CD4-positive, alpha-beta memory T cell (primary cell): ENCODE measurements around the gene SCD5. TPM values are rescaled to one million over a fixed set of nuclear protein-coding genes. Genes with fewer than 3 reads are reported as not detected.
A peak's percentile ranks its signal among the peaks of the same experiment; 100 is the strongest.

Experiments
- CTCF ChIA-PET: fragments of 350-600 bp; sonication (Branson Sonifier 250); formaldehyde crosslinking; loops from one replicate; lab custom pipeline; 2021; ENCODE audit warnings: inconsistent platforms; ENCODE audit not compliant: partially characterized antibody; lab: Charles Lee
- POLR2A ChIA-PET: fragments of 350-600 bp; sonication (Branson Sonifier 250); formaldehyde crosslinking; loops from one replicate; lab custom pipeline; 2021; ENCODE audit not compliant: partially characterized antibody; lab: Charles Lee
- DNase-seq, 5 donors: peaks; one replicate each; pipeline versions ENCODE4 v3.0.0 to v3.0.0-alpha.2; 2020 to 2022; ENCODE audit warnings: mixed read lengths in 1 of 5
- H3K27ac ChIP-seq: one replicate; pipeline ENCODE4 v1.7.0; 2013; ENCODE audit warnings: low read depth, low read length
- H3K27me3 ChIP-seq: 2 replicates; pipeline ENCODE4 v1.7.0; 2013; ENCODE audit warnings: mild to moderate bottlenecking, low read length, moderate library complexity; ENCODE audit not compliant: insufficient read depth
- H3K36me3 ChIP-seq: 2 replicates; pipeline ENCODE4 v1.7.0; 2013; ENCODE audit warnings: mild to moderate bottlenecking, low read length, moderate library complexity; ENCODE audit not compliant: insufficient read depth
- H3K4me1 ChIP-seq: 2 replicates; pipeline ENCODE4 v1.7.0; 2013; ENCODE audit warnings: mild to moderate bottlenecking, low read length, moderate library complexity; ENCODE audit not compliant: insufficient read depth
- H3K4me3 ChIP-seq, 2 donors: one replicate each; pipeline ENCODE4 v1.7.0; 2013; ENCODE audit warnings: low read length in 2 of 2, mild to moderate bottlenecking in 1 of 2
- H3K9me3 ChIP-seq, 2 donors: one replicate each; pipeline ENCODE4 v1.7.0; 2013; ENCODE audit warnings: low read length in 2 of 2, control low read depth in 1 of 2; ENCODE audit not compliant: control insufficient read depth in 1 of 2
- H3K27ac Mint-ChIP-seq, 7 donors: one replicate each; pipeline ENCODE4 v1.8.0; 2020 to 2021; ENCODE audit warnings: mixed read lengths in 7 of 7, mild to moderate bottlenecking in 6 of 7, inconsistent platforms in 3 of 7, moderate library complexity in 3 of 7
- H3K27me3 Mint-ChIP-seq, 2 donors: one replicate each; pipeline ENCODE4 v1.8.0; 2020 to 2021; ENCODE audit warnings: mixed read lengths in 2 of 2
- H3K36me3 Mint-ChIP-seq, 2 donors: one replicate each; pipeline ENCODE4 v1.8.0; 2020 to 2021; ENCODE audit warnings: mixed read lengths in 2 of 2, inconsistent platforms in 1 of 2, mild to moderate bottlenecking in 1 of 2
- H3K4me1 Mint-ChIP-seq, 4 donors: one replicate each; pipeline ENCODE4 v1.8.0; 2020 to 2021; ENCODE audit warnings: mixed read lengths in 4 of 4, mild to moderate bottlenecking in 1 of 4
- H3K4me3 Mint-ChIP-seq, 8 donors: one replicate each; pipeline ENCODE4 v1.8.0; 2020 to 2021; ENCODE audit warnings: mixed read lengths in 8 of 8, mild to moderate bottlenecking in 7 of 8, moderate library complexity in 6 of 8, inconsistent platforms in 3 of 8
- H3K9me3 Mint-ChIP-seq, 8 donors: one replicate each; pipeline ENCODE4 v1.8.0; 2020 to 2021; ENCODE audit warnings: mixed read lengths in 8 of 8, mild to moderate bottlenecking in 5 of 8, inconsistent platforms in 3 of 8, moderate library complexity in 1 of 8
- intact Hi-C: fragments of 100-400 bp; cut with micrococcal nuclease; formaldehyde crosslinking; loops from one replicate; pipeline ENCODE4 v1.15.1; 2023
- polyA plus RNA-seq, 2 donors: library from polyadenylated mRNA; unstranded; fragments of 300-500 nt; fragmentation: Illumina TruSeq; gene quantifications; one replicate each; pipeline ENCODE4 v1.2.3, GENCODE V29; 2021
- total RNA-seq, 2 experiments: library from RNA; stranded (reverse); gene quantifications; one replicate each; pipeline ENCODE4 v1.2.3, GENCODE V29; 2021

Gene SCD5
- total and polyA plus RNA-seq, 4 experiments from 2014 or later, result 1.8 TPM; not detected in 3

GRCh38 chr4:82696117-82696860, 102.3 kb downstream of the SCD5 start:
- ChIA-PET CTCF (interaction anchor here (1.5 kb wide), 1 partner anchor 15 kb away, joined by 3 read pairs; no protein-coding TSS in a partner anchor), POLR2A (no interaction called here)

GRCh38 chr4:82694892-82695291, 103.7 kb downstream of the SCD5 start:
- Histone ChIP-seq H3K36me3 (no peaks in the 10 kb centered on the region), H3K27ac (no peak overlapping the region), H3K27me3 (no peaks in the 10 kb centered on the region), H3K4me1 (no peaks in the 10 kb centered on the region), H3K4me3 (no peak overlapping the region), H3K9me3 (no peaks in the 10 kb centered on the region)
- no peak for DNase-seq
- no peak overlapping the region for H3K27ac Mint-ChIP-seq
- no peaks in the 10 kb centered on the region for H3K4me1 Mint-ChIP-seq
- intact Hi-C loops, result no loop called here
- no peak overlapping the region for H3K4me3 Mint-ChIP-seq
- no peaks in the 10 kb centered on the region for H3K36me3 Mint-ChIP-seq
- no peaks in the 10 kb centered on the region for H3K9me3 Mint-ChIP-seq
- H3K27me3 Mint-ChIP-seq, result peaks cover 6 to 12% of the 10 kb centered on the region in 2 donors
- POLR2A ChIA-PET, result no interaction called here
- CTCF ChIA-PET, result interaction anchor here (1.5 kb wide), 1 partner anchor 16 kb away, joined by 3 read pairs; no protein-coding TSS in a partner anchor

More at GRCh38 chr4:82696117-82696860, 102.3 kb downstream of the SCD5 start:
- no peaks in the 10 kb centered on the region for H3K4me1 Mint-ChIP-seq
- no peaks in the 10 kb centered on the region for H3K36me3 ChIP-seq
- no peak overlapping the region for H3K4me3 Mint-ChIP-seq
- no peaks in the 10 kb centered on the region for H3K9me3 Mint-ChIP-seq
- intact Hi-C loops, result no loop called here
- H3K27me3 ChIP-seq, result no peaks in the 10 kb centered on the region
- no peaks in the 10 kb centered on the region for H3K36me3 Mint-ChIP-seq
- DNase-seq, result no peak
- no peak overlapping the region for H3K27ac ChIP-seq
- no peaks in the 10 kb centered on the region for H3K9me3 ChIP-seq
- H3K27ac Mint-ChIP-seq, result no peak overlapping the region
- H3K27me3 Mint-ChIP-seq, result peaks cover 6 to 10% of the 10 kb centered on the region in 2 donors
- no peaks in the 10 kb centered on the region for H3K4me1 ChIP-seq
- no peak overlapping the region for H3K4me3 ChIP-seq

GRCh38 chr4:82694046-82694445, 104.5 kb downstream of the SCD5 start:
- Histone ChIP-seq H3K4me1 (no peaks in the 10 kb centered on the region), H3K36me3 (no peaks in the 10 kb centered on the region), H3K4me3 (no peak overlapping the region), H3K9me3 (no peaks in the 10 kb centered on the region), H3K27ac (no peak overlapping the region), H3K27me3 (no peaks in the 10 kb centered on the region)
- H3K27ac Mint-ChIP-seq, result no peak overlapping the region
- no peaks in the 10 kb centered on the region for H3K4me1 Mint-ChIP-seq
- H3K9me3 Mint-ChIP-seq, result no peaks in the 10 kb centered on the region
- no peaks in the 10 kb centered on the region for H3K36me3 Mint-ChIP-seq
- intact Hi-C loops, result no loop called here
- peaks cover 6 to 12% of the 10 kb centered on the region in 2 donors for H3K27me3 Mint-ChIP-seq
- no peak overlapping the region for H3K4me3 Mint-ChIP-seq
- DNase-seq, result no peak
- CTCF ChIA-PET, result no interaction called here
- POLR2A ChIA-PET, result no interaction called here

- Mint-ChIP-seq H3K4me3 (no peak overlapping the region), H3K27me3 (peaks cover 7 to 16% of the 10 kb centered on the region in 2 donors), H3K27ac (no peak overlapping the region), H3K36me3 (no peaks in the 10 kb centered on the region), H3K9me3 (peaks cover 0 to 2% (median 0%) of the 10 kb centered on the region in 8 donors), H3K4me1 (no peaks in the 10 kb centered on the region)
- Histone ChIP-seq H3K27ac (no peak overlapping the region), H3K4me3 (no peak overlapping the region), H3K9me3 (no peaks in the 10 kb centered on the region), H3K36me3 (no peaks in the 10 kb centered on the region), H3K27me3 (no peaks in the 10 kb centered on the region), H3K4me1 (no peaks in the 10 kb centered on the region)
- ChIA-PET CTCF (no interaction called here), POLR2A (interaction anchor here (0.6 kb wide), 1 partner anchor 8 kb away, joined by 3 read pairs; no protein-coding TSS in a partner anchor)
- no peak for DNase-seq
- intact Hi-C loops, result no loop called here
These were observed 106.4 kb downstream of the SCD5 start for GRCh38 chr4:82692101-82692780.

- Mint-ChIP-seq H3K9me3 (peaks cover 0 to 2% (median 0%) of the 10 kb centered on the region in 8 donors), H3K36me3 (no peaks in the 10 kb centered on the region), H3K4me1 (no peaks in the 10 kb centered on the region), H3K27me3 (peaks cover 7 to 16% of the 10 kb centered on the region in 2 donors), H3K27ac (no peak overlapping the region), H3K4me3 (peak overlapping the region in 1 of 8 donors; percentile 30)
- Histone ChIP-seq H3K27me3 (no peaks in the 10 kb centered on the region), H3K4me3 (no peak overlapping the region), H3K4me1 (no peaks in the 10 kb centered on the region), H3K36me3 (no peaks in the 10 kb centered on the region), H3K27ac (no peak overlapping the region), H3K9me3 (no peaks in the 10 kb centered on the region)
- CTCF ChIA-PET, result no interaction called here
- DNase-seq, result no peak
- intact Hi-C loops, result no loop called here
- POLR2A ChIA-PET, result no interaction called here
These were observed 107.2 kb downstream of the SCD5 start for GRCh38 chr4:82691431-82691830.

- Histone ChIP-seq H3K4me1 (no peaks in the 10 kb centered on the region), H3K36me3 (no peaks in the 10 kb centered on the region), H3K9me3 (no peaks in the 10 kb centered on the region), H3K27ac (no peak overlapping the region), H3K27me3 (no peaks in the 10 kb centered on the region), H3K4me3 (no peak overlapping the region)
- Mint-ChIP-seq H3K27me3 (peaks cover 17 to 22% of the 10 kb centered on the region in 2 donors), H3K36me3 (no peaks in the 10 kb centered on the region), H3K4me3 (no peak overlapping the region), H3K27ac (no peak overlapping the region), H3K4me1 (no peaks in the 10 kb centered on the region), H3K9me3 (peaks cover 0 to 2% (median 0%) of the 10 kb centered on the region in 8 donors)
- DNase-seq, result no peak
- POLR2A ChIA-PET, result no interaction called here
- CTCF ChIA-PET, result no interaction called here
- intact Hi-C loops, result no loop called here
These were observed 110.4 kb downstream of the SCD5 start for GRCh38 chr4:82688091-82688795.

- H3K9me3 Mint-ChIP-seq, result peaks cover 0 to 2% (median 0%) of the 10 kb centered on the region in 8 donors
- H3K27ac Mint-ChIP-seq, result no peak overlapping the region
- Histone ChIP-seq H3K4me1 (no peaks in the 10 kb centered on the region), H3K27ac (no peak overlapping the region), H3K27me3 (no peaks in the 10 kb centered on the region), H3K9me3 (no peaks in the 10 kb centered on the region), H3K36me3 (no peaks in the 10 kb centered on the region), H3K4me3 (no peak overlapping the region)
- CTCF ChIA-PET, result no interaction called here
- no peaks in the 10 kb centered on the region for H3K4me1 Mint-ChIP-seq
- intact Hi-C loops, result no loop called here
- DNase-seq, result no peak
- POLR2A ChIA-PET, result no interaction called here
- H3K4me3 Mint-ChIP-seq, result no peak overlapping the region
- peaks cover 17 to 20% of the 10 kb centered on the region in 2 donors for H3K27me3 Mint-ChIP-seq
- H3K36me3 Mint-ChIP-seq, result no peaks in the 10 kb centered on the region
These were observed 111.1 kb downstream of the SCD5 start for GRCh38 chr4:82687531-82687930.
